IPS-NIHi11 (cell line): ENCODE data around the gene KDM8.

Experiments used
- DNase-seq: peaks from one replicate; pipeline ENCODE4 v3.0.0; 2012; ENCODE audit warnings: mixed read lengths, low spot score

KDM8 gene

DNA sequence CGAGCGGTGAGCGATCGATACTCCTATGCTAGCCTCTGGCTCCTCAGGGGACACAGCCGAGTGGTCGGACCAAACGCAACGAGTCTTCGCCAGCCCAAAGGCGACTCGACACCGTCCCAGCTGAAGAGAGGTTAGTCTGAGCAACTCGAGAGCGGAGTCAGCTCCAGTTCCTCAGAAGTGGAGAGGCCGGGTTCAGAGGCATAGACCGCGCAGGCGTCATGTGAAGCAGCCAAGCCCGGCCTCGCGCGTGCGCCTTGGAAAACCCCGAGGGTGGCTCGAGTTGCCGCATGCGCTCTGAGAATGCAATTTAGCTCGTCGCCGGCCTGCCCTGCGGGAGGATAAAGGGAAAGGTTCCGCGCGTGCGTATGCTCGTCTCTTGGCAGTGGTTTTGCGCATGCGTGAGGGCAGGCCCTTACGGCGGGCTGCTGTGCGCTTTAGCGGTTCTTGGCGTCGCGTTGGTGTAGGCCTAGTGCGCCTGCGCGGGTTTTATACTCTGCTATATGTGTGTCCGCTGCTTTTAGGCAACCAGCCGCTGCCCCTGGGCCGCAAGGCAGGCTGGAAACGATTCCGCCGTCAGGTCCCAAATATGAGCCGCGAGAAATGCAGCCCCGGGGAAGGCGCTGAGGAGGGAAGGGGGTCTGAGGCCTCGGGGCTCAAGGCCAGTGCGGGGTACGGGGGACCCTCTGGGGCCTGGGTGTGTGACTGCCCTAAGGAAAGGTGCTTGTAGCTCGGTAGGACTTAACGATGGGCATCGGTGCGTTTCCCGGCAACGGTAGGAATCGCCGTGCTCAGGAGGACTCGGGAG is at the start of gene KDM8:
Gene KDM8 (plus strand): TSS at position 20 of the 805 bp plus-strand sequence. CDS start 6,598 bp downstream, outside the sequence.
- peak; percentile 96 for DNase-seq

DNA sequence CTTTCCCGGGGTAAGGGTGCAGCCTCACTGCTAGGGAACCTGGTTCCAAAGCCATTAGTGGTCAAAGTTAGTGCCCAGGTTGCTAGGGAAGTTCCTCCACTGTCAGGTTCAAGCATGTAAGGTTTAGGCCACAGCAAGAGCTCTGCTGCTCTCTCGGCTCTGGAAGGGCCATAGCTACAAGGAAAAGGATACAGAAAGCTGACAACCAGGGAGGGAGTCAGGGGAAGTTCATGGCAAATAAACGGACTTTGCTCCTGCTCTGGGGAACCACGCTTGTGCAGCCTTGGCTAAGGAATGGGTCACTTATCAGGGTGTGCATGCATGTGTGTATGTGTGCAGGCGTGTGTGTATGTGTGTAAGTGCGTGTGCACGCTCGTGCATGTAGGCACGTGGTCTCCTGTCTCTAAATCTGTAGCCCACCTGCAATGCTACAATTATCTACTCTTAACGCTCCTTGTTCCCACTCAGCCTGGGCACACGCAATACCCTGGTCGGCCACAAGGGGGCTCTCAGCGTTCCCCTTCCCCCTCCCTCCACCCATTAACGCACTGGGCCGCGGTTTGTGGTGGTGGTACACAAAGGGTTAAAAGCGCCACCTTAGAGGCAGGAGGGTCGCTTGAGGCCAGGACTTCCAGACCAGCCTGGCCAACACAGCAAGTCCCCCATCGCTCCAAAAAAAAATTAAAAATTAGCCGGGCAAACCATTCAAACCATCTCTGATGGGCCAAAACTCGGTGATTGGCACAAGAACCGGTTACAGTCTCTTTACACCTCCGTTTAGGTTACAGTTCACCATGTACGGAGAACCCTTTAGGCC is 48.4 kb upstream of the KDM8 start:
- peak; percentile 85 for DNase-seq

DNA sequence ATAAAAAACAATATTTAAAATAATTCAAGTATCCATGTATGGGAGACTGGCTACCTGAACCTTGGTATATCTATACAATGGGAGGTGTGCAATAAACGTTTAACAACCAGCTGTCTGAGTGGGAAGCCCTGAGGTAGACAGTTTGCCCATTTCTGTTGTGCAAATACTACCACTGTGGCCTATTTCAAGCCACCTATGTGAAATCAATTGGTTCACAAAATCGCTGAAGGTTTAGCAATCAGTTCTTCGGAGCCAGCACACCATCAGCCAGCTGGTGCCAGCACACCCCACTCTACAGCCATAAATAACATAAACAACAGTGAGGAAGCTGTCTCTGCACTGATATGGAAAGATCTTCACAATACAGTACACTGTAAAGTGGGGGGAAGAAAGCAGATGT is 46.7 kb upstream of the KDM8 start:
- DNase-seq: no peak

DNA sequence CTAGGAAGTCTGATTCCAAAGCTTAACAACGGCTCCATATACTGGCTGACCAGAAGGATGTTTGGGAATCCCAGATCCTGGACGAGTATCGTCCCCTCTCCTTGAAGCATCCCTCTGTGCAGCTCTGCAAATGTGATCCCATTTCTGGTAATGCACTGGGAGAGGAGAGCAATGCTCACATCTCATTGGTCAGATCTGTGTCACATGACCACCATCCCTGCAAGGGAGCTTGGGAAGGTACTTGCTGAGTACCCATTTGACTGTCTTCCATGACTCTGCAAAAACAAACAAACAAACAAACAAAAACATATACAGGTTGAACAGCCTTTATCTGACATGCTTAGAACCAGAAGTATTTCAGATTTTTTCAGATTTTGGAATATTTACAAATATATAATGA is 41.9 kb upstream of the KDM8 start:
- DNase-seq: no peak

DNA sequence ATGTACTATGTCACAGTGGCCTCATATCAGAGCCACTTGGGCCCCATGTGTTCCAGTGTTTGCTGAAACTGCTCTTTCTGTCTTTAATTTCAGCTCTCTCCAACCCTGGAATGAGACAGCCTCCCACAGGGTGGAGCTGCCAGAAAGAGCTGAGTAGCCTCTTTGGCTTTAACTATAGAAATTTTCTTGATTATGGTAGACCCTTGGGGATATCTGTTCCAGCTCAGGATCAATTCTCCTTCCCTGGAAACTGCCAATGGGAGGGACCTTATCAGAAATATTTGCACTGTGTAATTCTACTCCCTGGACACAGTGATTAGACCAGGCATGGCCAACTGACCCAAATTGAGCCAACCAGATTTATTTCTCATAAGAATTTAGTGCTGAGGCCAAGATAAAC is 39.0 kb upstream of the KDM8 start:
- no peak for DNase-seq

DNA sequence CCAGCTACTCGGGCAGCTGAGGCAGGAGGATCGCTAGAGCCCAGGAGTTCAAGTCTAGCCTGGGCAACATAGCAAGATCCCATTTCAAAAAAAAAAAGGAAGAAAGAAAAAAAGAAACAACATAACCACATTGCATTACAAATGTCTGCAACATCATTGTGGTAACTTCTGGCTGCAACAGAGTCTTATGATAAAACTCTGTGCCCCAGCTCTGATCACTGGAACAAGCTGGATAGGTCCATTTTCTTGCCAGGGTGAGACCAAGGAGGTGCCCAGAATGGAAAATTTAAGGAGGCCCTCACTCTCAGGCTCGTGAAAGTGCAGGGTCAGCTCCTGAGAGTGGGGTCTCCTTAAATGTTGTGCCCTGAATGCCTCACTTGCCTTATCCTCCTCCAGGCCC is 37.8 kb upstream of the KDM8 start:
- DNase-seq: no peak

DNA sequence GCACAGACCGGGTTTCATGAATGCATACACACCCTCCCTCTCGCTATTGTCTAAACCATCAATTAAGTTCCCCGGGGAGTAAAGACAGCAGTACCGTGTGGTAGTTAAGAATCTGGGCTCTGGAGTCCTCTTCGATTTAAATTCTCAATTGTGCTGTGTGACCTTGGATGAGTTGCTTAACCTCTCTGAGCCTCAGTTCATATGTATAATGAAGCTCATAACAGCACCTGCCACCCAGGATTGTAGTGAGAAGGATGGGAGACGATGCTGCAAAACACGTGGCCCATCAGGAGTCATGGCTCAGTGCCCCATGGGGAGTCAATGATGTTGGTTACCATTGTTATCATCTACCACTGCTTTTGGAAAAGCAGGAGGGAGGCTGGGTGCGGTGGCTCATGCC is 34.5 kb upstream of the KDM8 start:
- no peak for DNase-seq

DNA sequence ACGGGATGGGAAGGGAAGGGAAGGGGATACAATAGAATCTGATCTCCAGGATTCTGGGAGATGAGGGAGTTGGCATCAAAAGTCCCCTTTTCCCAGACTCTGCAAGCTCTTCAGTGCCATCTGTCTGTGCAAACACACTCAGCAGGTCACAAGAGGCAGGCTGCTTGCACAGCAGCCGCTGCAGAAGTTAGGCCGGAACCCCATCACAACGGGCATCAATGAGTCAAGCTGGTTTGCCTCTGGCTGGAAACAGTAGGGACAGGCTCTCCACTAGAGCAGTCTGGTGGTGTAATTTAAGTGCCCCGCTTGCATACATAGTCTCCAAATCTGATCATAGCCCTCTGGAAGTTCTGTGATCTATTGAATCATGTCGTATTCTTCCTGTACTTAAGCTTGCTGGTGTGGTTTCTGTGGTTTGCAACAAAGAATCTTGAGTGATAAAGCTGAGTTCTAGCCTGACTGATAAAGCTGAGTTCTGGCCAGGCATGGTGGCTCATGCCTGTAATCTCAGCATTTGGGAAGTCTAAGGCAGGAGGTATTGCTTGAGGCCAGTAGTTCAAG is 33.7 kb upstream of the KDM8 start:
- DNase-seq: peak; percentile 24

DNA sequence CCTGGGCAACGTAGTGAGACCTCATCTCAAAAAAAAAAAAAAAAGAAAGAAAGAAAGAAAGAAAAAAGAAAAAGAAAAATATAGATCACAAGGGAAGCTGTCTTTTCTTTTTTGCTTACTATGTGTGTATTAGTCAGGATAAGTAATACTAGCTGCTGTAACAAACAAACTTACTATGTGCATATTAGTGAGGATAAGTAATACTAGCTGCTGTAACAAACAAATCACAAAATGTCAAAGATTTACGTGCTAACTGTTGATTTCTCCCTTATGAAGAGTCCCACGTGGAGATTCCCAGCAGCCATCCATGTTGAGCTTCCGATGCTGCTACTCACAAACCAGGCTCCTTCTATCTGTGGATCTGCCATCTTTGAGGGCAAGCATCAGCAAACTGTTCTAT is 31.7 kb upstream of the KDM8 start:
- DNase-seq: no peak

DNA sequence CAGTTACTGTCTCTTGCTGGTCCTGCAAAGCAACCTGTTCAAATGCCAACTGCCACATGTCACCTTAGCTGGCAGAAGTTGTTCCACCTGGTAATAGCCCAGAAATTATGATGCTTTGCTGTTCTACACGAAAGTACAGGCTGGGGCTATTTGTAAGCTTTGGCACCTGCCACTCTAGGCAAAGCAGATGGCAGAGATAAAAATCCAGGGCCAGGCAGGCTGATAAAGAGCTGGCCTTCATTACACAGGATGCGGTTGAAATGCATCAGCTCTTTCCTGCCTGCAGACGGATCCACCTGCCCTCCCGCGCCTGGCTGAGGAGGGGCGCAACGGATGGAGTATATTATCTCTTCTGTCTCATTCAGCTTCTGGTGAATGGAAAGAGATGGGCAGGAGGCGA is 29.3 kb upstream of the KDM8 start:
- DNase-seq: no peak

DNA sequence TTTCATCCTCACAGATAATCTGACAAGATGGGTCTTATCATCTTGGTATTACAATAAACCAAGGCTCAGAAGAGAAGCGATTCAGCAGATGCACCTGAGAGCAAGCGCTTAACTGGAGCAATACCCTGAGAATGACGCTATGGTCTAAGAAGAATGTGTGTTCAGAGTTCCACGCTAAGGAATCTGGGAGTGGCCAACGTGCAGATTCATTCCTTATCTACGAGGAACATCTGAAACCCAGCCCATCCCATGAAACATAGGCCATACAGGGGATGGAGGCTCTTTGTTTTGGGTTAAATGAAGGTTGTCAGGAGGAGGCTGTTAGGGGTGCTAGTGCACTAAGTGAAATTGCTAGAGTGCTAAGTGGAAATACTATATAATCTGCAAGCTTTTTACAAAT is 28.5 kb upstream of the KDM8 start:
- no peak for DNase-seq

DNA sequence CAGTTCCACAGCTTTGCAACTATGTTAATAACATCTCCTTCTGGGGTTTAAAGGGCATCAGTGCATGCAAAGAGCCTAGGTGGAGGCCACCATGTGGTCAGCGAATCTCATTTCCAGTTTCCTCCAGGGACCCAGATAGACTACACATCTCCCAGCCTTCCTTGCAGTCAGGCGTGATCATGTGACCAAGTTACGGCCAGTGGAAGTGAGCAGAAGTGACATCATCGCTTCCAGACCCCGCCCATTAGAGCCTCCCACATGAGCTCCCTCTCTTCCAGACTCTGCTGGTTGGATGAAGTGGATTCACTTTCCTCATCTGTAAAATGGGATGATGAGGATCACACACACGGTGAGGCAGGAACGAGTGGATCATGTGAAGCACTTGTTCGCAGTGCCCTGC is 27.4 kb upstream of the KDM8 start:
- DNase-seq: peak; percentile 38

DNA sequence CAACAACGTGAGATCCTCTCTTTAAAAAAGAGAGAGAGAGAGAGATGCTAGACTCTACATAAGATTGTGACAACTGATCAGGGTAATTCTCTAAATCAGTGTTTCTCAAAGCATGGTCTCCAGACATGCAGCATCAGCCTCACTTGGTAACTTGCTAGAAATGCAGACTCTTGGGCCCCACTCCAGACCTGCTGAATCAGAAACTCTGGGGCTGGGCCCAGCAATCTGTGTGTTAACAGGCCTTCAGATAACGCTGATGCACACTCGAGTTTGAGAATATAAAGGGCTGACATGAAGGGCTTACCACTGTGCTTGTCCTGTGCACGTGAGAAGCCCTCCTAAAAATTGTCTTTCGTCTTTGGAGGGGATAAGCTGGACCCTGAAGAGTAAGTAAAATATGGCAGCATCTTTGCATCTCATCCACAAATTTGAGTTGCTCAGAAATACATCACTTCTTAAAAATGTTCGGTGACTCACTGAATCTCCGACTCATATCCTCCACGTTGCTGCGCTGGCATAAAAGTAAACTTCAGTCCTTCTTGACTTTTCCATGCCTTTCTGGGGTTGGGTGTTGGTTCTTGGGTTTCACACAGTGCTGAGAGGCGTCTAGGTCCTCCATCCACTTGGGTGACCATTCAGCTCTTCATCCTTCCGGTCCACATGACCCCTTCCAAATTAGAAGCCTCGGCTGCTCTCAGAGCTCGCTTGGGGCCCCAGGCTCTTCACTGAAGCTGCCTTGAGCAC is 26.1 kb upstream of the KDM8 start:
- no peak for DNase-seq

DNA sequence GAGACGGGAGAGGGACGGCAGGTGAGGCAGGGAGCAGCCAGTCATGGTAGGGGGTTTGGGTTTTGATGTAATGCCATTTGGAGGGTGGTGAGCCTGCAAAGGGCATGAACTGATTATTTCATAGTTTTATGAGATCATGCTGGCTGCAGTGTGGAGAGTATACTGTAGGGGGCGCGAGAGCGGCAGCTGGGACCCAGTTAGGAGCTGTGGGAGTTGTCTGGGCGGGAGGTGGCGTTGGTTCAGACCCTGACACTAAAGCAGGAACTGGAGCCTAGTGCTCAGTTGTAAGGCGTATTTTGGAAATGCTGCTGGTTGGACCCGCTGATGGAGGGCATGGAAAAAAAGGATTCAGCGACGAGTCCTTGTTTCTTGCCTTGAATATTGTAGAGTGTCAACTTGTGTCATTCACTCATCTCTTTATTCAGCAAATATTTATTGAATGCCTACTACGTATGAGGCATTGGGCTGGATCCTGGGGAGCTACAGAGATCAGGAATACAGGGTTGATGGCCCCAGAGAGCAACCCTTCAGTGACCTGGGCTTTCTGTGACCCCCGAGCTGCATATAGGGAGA is 23.7 kb upstream of the KDM8 start:
- peak; percentile 91 for DNase-seq

DNA sequence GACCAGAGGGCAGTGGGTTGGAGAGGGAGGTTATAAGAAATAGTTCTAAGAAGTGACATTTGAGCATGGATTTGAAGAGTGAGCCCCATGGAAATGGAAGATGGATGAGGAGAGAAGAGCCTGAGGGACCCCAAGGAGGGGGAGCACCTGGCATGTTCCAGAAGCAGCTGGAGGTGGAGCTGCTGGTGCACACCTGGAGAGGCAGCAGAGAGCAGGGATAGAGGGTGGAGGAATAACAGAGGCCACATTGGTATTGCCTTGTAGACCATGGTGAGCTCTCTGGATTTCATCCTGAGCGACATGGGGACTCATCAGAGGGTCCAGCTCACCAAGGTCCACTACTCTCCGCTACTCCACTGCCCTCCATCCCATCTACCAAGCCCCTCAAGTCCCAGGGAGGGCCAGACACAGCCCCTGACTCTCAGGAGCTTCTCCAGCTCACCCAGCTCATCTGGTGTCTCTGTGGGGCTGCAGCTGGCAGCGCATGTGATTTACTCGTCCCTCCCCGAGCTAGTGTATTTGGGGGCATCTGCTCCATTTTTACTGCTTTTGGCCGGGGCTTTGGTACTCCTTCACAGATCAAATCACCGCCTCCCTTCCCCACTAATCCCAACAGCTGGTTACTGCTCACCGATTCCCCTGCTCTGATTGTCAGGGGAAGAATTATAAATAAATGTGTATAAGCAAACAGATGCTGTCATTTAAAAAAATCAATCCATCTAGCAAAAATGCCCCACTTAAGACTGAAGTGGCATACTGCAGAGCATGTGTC is 22.1 kb upstream of the KDM8 start:
- DNase-seq: peak; percentile 36

DNA sequence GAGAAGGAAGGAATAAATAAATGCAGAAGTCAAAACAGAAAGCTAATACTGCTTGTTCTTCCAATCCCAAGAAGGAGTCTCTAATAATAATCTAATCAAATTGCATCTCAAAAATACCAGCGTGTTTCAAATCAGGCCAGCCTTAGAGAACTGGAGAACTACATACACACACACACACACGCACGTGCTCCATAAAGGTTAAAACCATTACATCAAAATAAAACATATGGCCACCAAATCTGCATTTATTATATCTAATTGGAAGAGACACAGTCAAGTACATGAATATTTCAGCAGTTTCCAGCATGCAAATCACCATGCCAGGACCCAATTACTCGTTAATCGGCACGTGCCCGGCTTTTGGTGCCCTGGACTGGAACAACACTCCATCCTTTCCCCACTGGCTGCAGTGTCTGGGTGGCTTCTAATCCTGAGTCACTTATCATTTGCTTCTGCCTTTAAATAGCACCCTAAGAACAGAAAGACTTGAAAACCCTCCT is 20.4 kb upstream of the KDM8 start:
- no peak for DNase-seq

DNA sequence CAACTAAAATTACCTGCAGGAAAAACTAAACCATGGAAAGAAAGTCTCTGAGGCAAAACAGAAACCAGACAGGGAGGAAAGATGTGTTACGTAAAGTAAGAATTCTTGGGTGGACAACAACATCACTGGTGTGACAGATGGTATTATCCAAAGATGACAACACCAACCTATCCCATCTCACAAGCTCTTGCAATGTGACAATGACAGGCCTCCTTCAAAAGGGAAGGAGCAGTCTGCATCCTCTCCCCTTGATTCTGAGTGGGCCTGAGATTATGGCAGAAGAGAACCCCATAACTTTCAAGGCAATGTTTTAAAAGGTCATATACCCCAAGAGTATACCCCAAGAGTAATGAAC is 17.6 kb upstream of the KDM8 start:
- DNase-seq: no peak

DNA sequence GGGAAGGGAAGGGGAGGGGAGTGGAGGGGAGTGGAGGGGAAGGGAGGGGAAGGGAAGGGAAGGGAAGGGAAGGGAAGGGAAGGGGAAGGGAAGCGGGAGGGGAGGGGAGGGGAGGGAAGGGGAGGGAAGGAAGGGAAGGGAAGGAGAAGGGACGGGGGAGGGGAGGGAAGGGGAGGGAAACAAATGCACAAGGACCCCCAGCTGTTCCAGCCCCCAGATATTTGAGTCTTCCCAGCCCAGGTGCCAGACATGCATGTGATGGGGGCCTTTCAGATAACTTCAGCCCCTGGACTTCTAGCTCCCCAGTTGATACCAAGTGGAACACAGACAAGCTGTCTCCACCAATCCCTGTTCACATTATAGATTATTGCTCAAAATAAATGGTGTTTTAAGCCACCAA is 14.7 kb upstream of the KDM8 start:
- no peak for DNase-seq

DNA sequence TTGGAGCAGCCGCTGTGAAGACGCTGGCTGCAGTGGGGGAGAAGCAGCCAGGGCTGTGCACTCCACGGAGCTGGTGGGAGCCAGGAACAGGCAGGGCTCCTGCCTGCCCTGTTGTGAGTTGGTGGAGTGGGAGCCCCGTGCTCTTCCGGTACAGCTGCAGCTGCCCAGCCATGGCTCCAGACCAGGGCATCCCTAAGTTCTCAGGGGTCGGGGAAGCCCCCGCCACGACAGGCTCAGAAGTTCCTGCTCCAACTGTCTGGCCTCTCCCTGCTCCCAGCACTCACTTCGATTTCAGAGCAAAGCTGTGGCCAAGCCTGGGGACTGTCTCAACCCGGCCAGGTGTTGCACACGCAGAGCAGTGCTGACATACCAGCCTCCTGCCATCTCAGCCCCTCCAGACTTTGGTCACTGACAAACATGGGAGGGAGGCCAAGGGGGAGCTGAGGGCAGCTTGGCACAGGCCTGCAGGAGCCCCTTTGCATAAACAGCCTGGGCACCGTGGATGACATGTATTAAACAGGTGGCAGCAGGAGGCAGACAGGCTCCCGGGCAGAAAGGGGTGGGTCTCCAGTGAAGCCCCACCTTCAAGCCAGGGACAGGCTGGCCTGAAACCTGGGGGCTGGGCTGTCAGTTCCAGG is 13.9 kb upstream of the KDM8 start:
- DNase-seq: no peak

DNA sequence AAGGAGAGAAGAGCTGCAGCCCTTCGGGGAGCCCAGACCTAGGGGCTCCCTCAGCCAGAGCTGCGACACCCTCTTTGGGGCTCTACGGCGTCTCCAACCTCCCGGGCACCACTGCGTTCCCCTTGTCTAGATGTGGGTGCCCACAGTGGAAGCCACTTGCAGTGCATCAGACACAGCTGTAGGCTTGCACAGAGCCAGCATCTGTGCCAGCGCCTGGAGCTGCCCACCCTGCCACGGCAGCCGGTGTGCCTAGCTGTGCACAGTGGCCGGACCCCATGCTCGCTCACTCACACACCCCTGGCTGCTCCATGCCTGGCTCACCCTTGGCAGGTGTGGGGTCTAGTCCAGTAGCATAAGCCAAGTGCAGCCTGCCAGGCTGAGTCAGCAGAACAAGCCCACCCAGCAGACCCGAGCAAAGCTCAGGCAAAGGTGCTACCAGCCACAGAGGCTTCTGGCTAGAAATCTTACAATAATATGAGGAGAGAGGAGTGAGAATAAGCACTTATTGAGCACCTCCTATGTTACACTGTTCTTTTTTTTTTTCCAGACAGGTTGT is 12.9 kb upstream of the KDM8 start:
- no peak for DNase-seq
